ENCODE measurements around the gene ELOVL6. TPM values are rescaled to one million over a fixed set of nuclear protein-coding genes. Genes with fewer than 3 reads are reported as not detected.

Gene ELOVL6
- total RNA-seq, 4 donors from 2014 or later: 5.5 to 12.9 (median 9.7) TPM; not detected in 1

- no peaks in the 10 kb centered on the region for H3K9me3 ChIP-seq
- no peak overlapping the region for H3K4me3 ChIP-seq
- intact Hi-C loops (cut with DNase I; ENCODE audit: low total_unique reads): no loop called here
- no peak for DNase-seq
- H3K4me1 ChIP-seq: no peaks in the 10 kb centered on the region
- TF ChIP-seq, protein P1, sequence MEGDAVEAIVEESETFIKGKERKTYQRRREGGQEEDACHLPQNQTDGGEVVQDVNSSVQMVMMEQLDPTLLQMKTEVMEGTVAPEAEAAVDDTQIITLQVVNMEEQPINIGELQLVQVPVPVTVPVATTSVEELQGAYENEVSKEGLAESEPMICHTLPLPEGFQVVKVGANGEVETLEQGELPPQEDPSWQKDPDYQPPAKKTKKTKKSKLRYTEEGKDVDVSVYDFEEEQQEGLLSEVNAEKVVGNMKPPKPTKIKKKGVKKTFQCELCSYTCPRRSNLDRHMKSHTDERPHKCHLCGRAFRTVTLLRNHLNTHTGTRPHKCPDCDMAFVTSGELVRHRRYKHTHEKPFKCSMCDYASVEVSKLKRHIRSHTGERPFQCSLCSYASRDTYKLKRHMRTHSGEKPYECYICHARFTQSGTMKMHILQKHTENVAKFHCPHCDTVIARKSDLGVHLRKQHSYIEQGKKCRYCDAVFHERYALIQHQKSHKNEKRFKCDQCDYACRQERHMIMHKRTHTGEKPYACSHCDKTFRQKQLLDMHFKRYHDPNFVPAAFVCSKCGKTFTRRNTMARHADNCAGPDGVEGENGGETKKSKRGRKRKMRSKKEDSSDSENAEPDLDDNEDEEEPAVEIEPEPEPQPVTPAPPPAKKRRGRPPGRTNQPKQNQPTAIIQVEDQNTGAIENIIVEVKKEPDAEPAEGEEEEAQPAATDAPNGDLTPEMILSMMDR (IDR thresholded peaks at IDR 0.05): no peak
- TF ChIP-seq POLR2A (IDR thresholded peaks at IDR 0.05): no peak
- no peaks in the 10 kb centered on the region for H3K36me3 ChIP-seq
- no peaks in the 10 kb centered on the region for H3K27me3 ChIP-seq
- H3K27ac ChIP-seq: no peak overlapping the region
Observed at GRCh38 chr4:110075083-110075738, 123.2 kb downstream of the ELOVL6 start.

- H3K4me1 ChIP-seq: no peaks in the 10 kb centered on the region
- intact Hi-C loops (cut with DNase I; ENCODE audit: low total_unique reads): no loop called here
- no peak overlapping the region for H3K4me3 ChIP-seq
- H3K36me3 ChIP-seq: no peaks in the 10 kb centered on the region
- no peaks in the 10 kb centered on the region for H3K9me3 ChIP-seq
- H3K27me3 ChIP-seq: no peaks in the 10 kb centered on the region
- no peak overlapping the region for H3K27ac ChIP-seq
- no peak for DNase-seq
- TF ChIP-seq POLR2A (IDR thresholded peaks at IDR 0.05): no peak
- TF ChIP-seq, protein P1 (IDR thresholded peaks at IDR 0.05): no peak
Observed at GRCh38 chr4:110074570-110074969, 123.8 kb downstream of the ELOVL6 start.

DNA sequence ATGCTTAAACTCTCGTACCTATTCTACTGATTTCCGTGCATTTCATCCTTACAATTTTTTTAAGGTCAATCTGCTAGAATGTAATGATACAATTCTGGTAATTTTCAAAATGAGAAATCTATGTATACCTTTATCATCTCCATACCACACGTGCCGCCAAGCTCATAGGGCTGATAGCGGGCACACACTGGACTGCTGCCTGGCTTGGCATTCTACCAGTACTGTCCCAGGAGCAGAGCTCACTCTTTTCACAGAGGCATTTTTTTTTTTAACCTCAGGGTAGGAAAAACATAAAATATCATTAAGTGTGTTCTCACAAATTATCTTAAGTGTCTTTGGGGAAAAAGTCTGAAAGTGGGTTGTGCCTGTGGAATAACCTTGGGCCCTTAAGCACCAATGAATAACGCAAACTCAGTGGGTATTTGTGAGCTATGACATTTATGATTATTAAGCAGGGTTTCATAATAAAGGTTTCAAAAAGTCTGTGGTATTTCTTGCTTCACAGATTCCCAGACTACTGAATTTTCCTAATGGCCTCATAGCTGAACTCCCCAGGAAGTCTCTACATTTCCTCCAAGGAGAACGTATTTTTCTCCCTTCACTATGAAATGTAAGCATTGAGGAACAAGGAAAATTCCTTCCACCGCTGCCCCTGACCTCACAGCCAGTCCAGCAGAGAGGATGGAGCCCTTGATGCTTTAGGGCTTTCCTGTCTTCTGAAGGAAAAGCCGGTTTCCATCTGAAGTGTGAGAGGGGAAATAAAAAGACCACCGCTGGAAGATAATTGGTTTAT lies 125.2 kb downstream of the ELOVL6 start:
- Histone ChIP-seq H3K4me1 (no peaks in the 10 kb centered on the region), H3K4me3 (no peak overlapping the region), H3K9me3 (no peaks in the 10 kb centered on the region), H3K27me3 (no peaks in the 10 kb centered on the region), H3K27ac (no peak overlapping the region), H3K36me3 (no peaks in the 10 kb centered on the region)
- intact Hi-C loops (cut with DNase I; ENCODE audit: low total_unique reads): no loop called here
- no peak for TF ChIP-seq POLR2A (IDR thresholded peaks at IDR 0.05)
- TF ChIP-seq, protein P1 (IDR thresholded peaks at IDR 0.05): no peak
- DNase-seq: no peak

- Histone ChIP-seq H3K27me3 (no peaks in the 10 kb centered on the region), H3K9me3 (no peaks in the 10 kb centered on the region), H3K4me1 (no peaks in the 10 kb centered on the region), H3K36me3 (no peaks in the 10 kb centered on the region), H3K27ac (no peak overlapping the region), H3K4me3 (no peak overlapping the region)
- intact Hi-C loops (cut with DNase I; ENCODE audit: low total_unique reads): no loop called here
- DNase-seq: no peak
- TF ChIP-seq, protein P1 (IDR thresholded peaks at IDR 0.05): no peak
- TF ChIP-seq POLR2A (IDR thresholded peaks at IDR 0.05): no peak
Observed at GRCh38 chr4:110071466-110071865, 126.9 kb downstream of the ELOVL6 start.

DNA sequence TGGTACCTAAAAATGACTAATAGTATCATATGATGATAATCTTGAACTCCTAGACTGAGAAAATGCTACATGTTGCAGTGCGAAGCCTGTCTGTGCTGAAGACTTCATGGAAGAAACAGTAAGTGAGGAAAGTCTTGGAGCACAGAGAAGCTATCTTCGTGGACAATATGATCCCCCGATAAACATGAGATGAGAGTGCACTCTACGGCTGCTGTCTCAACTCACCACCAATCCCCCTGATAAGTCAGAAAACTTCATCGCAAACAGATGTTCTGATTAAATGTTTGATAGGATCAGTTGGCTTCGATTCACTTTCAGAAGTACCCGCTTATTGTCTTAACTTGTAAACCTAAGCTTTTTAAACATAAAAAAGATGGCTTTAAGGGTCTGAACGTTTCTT lies 130.2 kb downstream of the ELOVL6 start:
- intact Hi-C loops (cut with DNase I; ENCODE audit: low total_unique reads): no loop called here
- H3K27ac ChIP-seq: no peak overlapping the region
- H3K4me1 ChIP-seq: no peaks in the 10 kb centered on the region
- H3K4me3 ChIP-seq: no peak overlapping the region
- H3K27me3 ChIP-seq: no peaks in the 10 kb centered on the region
- no peak for DNase-seq
- no peaks in the 10 kb centered on the region for H3K36me3 ChIP-seq
- no peaks in the 10 kb centered on the region for H3K9me3 ChIP-seq
- TF ChIP-seq, protein P1 (IDR thresholded peaks at IDR 0.05): no peak
- no peak for TF ChIP-seq POLR2A (IDR thresholded peaks at IDR 0.05)
